ENCODE measurements around the gene BTBD9.

The BTBD9 gene

GRCh38 chr6:38648629-38649028 is 8.9 kb upstream of the BTBD9 start:
- no peaks in the 10 kb centered on the region for H3K36me3 ChIP-seq (ENCODE audit: control insufficient read depth, insufficient read depth, low read length)
- no peak for DNase-seq (ENCODE audit: extremely low read depth, insufficient read length)
- no peak overlapping the region for H3K4me3 ChIP-seq (replicated peaks; ENCODE audit: low read depth, low read length)
- H3K27me3 ChIP-seq (replicated peaks; ENCODE audit: control insufficient read depth, insufficient read depth, low read length), result no peaks in the 10 kb centered on the region
- TF ChIP-seq CTCF (IDR thresholded peaks at IDR 0.05; ENCODE audit: insufficient read depth, low read length, poor library complexity, severe bottlenecking), result no peak

- no peak overlapping the region for H3K4me3 ChIP-seq (replicated peaks; ENCODE audit: low read depth, low read length)
- DNase-seq (ENCODE audit: extremely low read depth, insufficient read length), result no peak
- TF ChIP-seq CTCF (IDR thresholded peaks at IDR 0.05; ENCODE audit: insufficient read depth, low read length, poor library complexity, severe bottlenecking), result no peak
- no peaks in the 10 kb centered on the region for H3K36me3 ChIP-seq (ENCODE audit: control insufficient read depth, insufficient read depth, low read length)
- H3K27me3 ChIP-seq (replicated peaks; ENCODE audit: control insufficient read depth, insufficient read depth, low read length), result no peaks in the 10 kb centered on the region
These were observed 6.6 kb upstream of the BTBD9 start for GRCh38 chr6:38646166-38646878.

GRCh38 chr6:38644951-38645350 is 5.2 kb upstream of the BTBD9 start:
- no peak for TF ChIP-seq CTCF (IDR thresholded peaks at IDR 0.05; ENCODE audit: insufficient read depth, low read length, poor library complexity, severe bottlenecking)
- DNase-seq (ENCODE audit: extremely low read depth, insufficient read length), result no peak
- H3K4me3 ChIP-seq (replicated peaks; ENCODE audit: low read depth, low read length), result no peak overlapping the region
- H3K36me3 ChIP-seq (ENCODE audit: control insufficient read depth, insufficient read depth, low read length), result no peaks in the 10 kb centered on the region
- H3K27me3 ChIP-seq (replicated peaks; ENCODE audit: control insufficient read depth, insufficient read depth, low read length), result no peaks in the 10 kb centered on the region

GRCh38 chr6:38640216-38640909 is 634 bp upstream of the BTBD9 start:
- peak overlapping the region; percentile 78 for H3K4me3 ChIP-seq (replicated peaks; ENCODE audit: low read depth, low read length)
- DNase-seq (ENCODE audit: extremely low read depth, insufficient read length), result no peak
- no peak for TF ChIP-seq CTCF (IDR thresholded peaks at IDR 0.05; ENCODE audit: insufficient read depth, low read length, poor library complexity, severe bottlenecking)

GRCh38 chr6:38638941-38639497 is 710 bp downstream of the BTBD9 start:
- Histone ChIP-seq H3K36me3 (ENCODE audit: control insufficient read depth, insufficient read depth, low read length) (no peaks in the 10 kb centered on the region), H3K4me3 (replicated peaks; ENCODE audit: low read depth, low read length) (peak overlapping the region; percentile 78), H3K27me3 (replicated peaks; ENCODE audit: control insufficient read depth, insufficient read depth, low read length) (no peaks in the 10 kb centered on the region)
- no peak for DNase-seq (ENCODE audit: extremely low read depth, insufficient read length)
- TF ChIP-seq CTCF (IDR thresholded peaks at IDR 0.05; ENCODE audit: insufficient read depth, low read length, poor library complexity, severe bottlenecking), result no peak

More at GRCh38 chr6:38640216-38640909, 634 bp upstream of the BTBD9 start:
- Histone ChIP-seq H3K36me3 (ENCODE audit: control insufficient read depth, insufficient read depth, low read length) (no peaks in the 10 kb centered on the region), H3K27me3 (replicated peaks; ENCODE audit: control insufficient read depth, insufficient read depth, low read length) (no peaks in the 10 kb centered on the region)

All from GM06990 (cell line).